A549 (cell line): ENCODE data around the gene SOX11. TPM values are rescaled to one million over a fixed set of nuclear protein-coding genes. Genes with fewer than 3 reads are reported as not detected.

Experiments
- ATAC-seq, 2 experiments: fragments of 200-7000 bp in 1 of 2; fragments of >200 bp in 1 of 2; cut with Nextera tagmentation in 1 of 2; cut with Tn5 transposase in 1 of 2; 3 replicates each; pipeline versions ENCODE4 v1.8.0 to v1.9.1; 2018 to 2020; ENCODE audit warnings: mild to moderate bottlenecking in 1 of 2, moderate library complexity in 1 of 2
- CTCF ChIA-PET: fragments of 300-600 bp; sonication (Branson Sonifier 250); formaldehyde crosslinking; extraction: SDS; loops from one replicate; lab custom pipeline; 2021; ENCODE audit warnings: antibody characterized with exemption, inconsistent platforms; lab: Yijun Ruan, JAX
- POLR2A ChIA-PET: fragments of 350-600 bp; formaldehyde crosslinking; extraction: SDS; loops from one replicate; lab custom pipeline; 2021; ENCODE audit warnings: antibody characterized with exemption, inconsistent platforms; lab: Yijun Ruan, JAX
- DNase-seq, 2 experiments: peaks; one replicate each; pipeline versions ENCODE4 v3.0.0 to v3.0.0-alpha.2; 2011 to 2016; ENCODE audit warnings: low read depth in 1 of 2, low spot score in 1 of 2
- FAIRE-seq: peaks from 2 replicates; lab custom pipeline; 2011; peaks lifted over from hg19 to GRCh38; lab: Jason Lieb, UNC
- H3K27ac ChIP-seq, 2 experiments: fragments of >200 bp; sonication (Bioruptor Twin); formaldehyde crosslinking; 3 replicates each; pipeline ENCODE4 v1.5.1; 2016 to 2017
- H3K4me1 ChIP-seq: fragments of >200 bp; sonication (Bioruptor Twin); formaldehyde crosslinking; 3 replicates; pipeline ENCODE4 v1.6.1; 2016
- H3K4me2 ChIP-seq: fragments of >200 bp; sonication (Bioruptor Twin); formaldehyde crosslinking; 3 replicates; pipeline ENCODE4 v1.6.1; 2016
- H3K4me3 ChIP-seq: fragments of >200 bp; sonication (Bioruptor Twin); formaldehyde crosslinking; 3 replicates; pipeline ENCODE4 v1.5.1; 2016
- H3K9me3 ChIP-seq: fragments of >200 bp; sonication (Bioruptor Twin); formaldehyde crosslinking; 3 replicates; pipeline ENCODE4 v1.6.1; 2016
- BCL3 ChIP-seq: fragments of >200 bp; sonication (Bioruptor Twin); formaldehyde crosslinking; IDR thresholded peaks from 3 replicates; pipeline ENCODE4 v1.6.1; 2016
- CBX2 ChIP-seq: fragments of 200-600 bp; sonication (generic); IDR thresholded peaks from 2 replicates; pipeline ENCODE4 v1.6.1; 2016; ENCODE audit warnings: low read depth, mild to moderate bottlenecking, borderline replicate concordance
- CTCF ChIP-seq: fragments of >200 bp; sonication (Bioruptor Twin); formaldehyde crosslinking; IDR thresholded peaks from 3 replicates; pipeline ENCODE4 v1.5.1; 2016
- E2F6 ChIP-seq: IDR thresholded peaks from 2 replicates; pipeline ENCODE4 v1.6.1; 2012; ENCODE audit warnings: low read depth, borderline replicate concordance
- EHF ChIP-seq: fragments of 250-450 bp; sonication (Bioruptor Pico); IDR thresholded peaks from 2 replicates; pipeline ENCODE4 v1.5.0; 2020; ENCODE audit warnings: mild to moderate bottlenecking
- FOXS1 ChIP-seq: fragments of 250-450 bp; sonication (Bioruptor Pico); IDR thresholded peaks from 2 replicates; pipeline ENCODE4 v1.5.0; 2020; ENCODE audit warnings: mild to moderate bottlenecking, moderate library complexity
- HOXA7 ChIP-seq: fragments of 250-450 bp; sonication (Bioruptor Pico); IDR thresholded peaks from 2 replicates; pipeline ENCODE4 v1.5.0; 2020; ENCODE audit warnings: mild to moderate bottlenecking, moderate library complexity
- JUN ChIP-seq, 2 experiments: fragments of >200 bp; sonication (Bioruptor Twin); formaldehyde crosslinking; IDR thresholded peaks; 2 replicates in 1 of 2; 3 replicates in 1 of 2; pipeline ENCODE4 v1.6.1; 2016 to 2017
- JUNB ChIP-seq: fragments of >200 bp; sonication (Bioruptor Twin); formaldehyde crosslinking; IDR thresholded peaks from 2 replicates; pipeline ENCODE4 v1.6.1; 2016
- KDM5A ChIP-seq: fragments of 200-600 bp; sonication (generic); IDR thresholded peaks from 2 replicates; pipeline ENCODE4 v1.6.1; 2016; ENCODE audit warnings: antibody characterized with exemption, mild to moderate bottlenecking
- MYC ChIP-seq: IDR thresholded peaks from 2 replicates; pipeline ENCODE4 v1.6.1; 2012; ENCODE audit warnings: mild to moderate bottlenecking, inconsistent platforms, low read length, improper control_type of control experiment, borderline replicate concordance
- POLR2A ChIP-seq: IDR thresholded peaks from 2 replicates; pipeline ENCODE4 v1.6.1; 2012; ENCODE audit warnings: mild to moderate bottlenecking, low read length
- POLR2AphosphoS2 ChIP-seq: conservative IDR thresholded peaks from 2 replicates; pipeline ENCODE4 v1.6.1; 2012; ENCODE audit warnings: low read length, improper control_type of control experiment, inconsistent platforms
- REST ChIP-seq: fragments of 200-600 bp; sonication (generic); IDR thresholded peaks from 2 replicates; pipeline ENCODE4 v1.6.1; 2016; ENCODE audit warnings: antibody characterized with exemption, mild to moderate bottlenecking, moderate library complexity
- SMC3 ChIP-seq: fragments of >200 bp; sonication (Bioruptor Twin); formaldehyde crosslinking; IDR thresholded peaks from 3 replicates; pipeline ENCODE4 v1.6.1; 2018; ENCODE audit warnings: inconsistent platforms
- TFCP2L1 ChIP-seq: fragments of 250-450 bp; sonication (Bioruptor Pico); IDR thresholded peaks from 2 replicates; pipeline ENCODE4 v1.5.0; 2021; ENCODE audit warnings: mild to moderate bottlenecking
- TP53 ChIP-seq: fragments of 250-450 bp; sonication (Bioruptor Pico); IDR thresholded peaks from 2 replicates; pipeline ENCODE4 v1.5.0; 2021; ENCODE audit warnings: mild to moderate bottlenecking, moderate library complexity
- ZC3H11A ChIP-seq: fragments of 450-650 bp; IDR thresholded peaks from 2 replicates; pipeline ENCODE4 v1.6.1; 2014; ENCODE audit warnings: antibody characterized with exemption, mild to moderate bottlenecking
- ZSCAN20 ChIP-seq: fragments of 250-450 bp; sonication (Bioruptor Pico); IDR thresholded peaks from 2 replicates; pipeline ENCODE4 v1.8.0; 2022; ENCODE audit warnings: mild to moderate bottlenecking, moderate library complexity
- WGBS: methylation state at CpG from one replicate; pipeline ENCODE4 v1.1.6; 2017; ENCODE audit errors: missing lambda C conversion rate; 5-methylcytosine and 5-hydroxymethylcytosine counted together
- polyA plus RNA-seq, 4 experiments: library from polyadenylated mRNA; depleted of rRNA in 3 of 4; stranded (reverse); fragments of >200 nt; fragmentation: RNase III in 1 of 4; extraction: RNeasy Plus Mini Kit Qiagen cat#74134 plus additional on column Dnase treatment in 1 of 4; gene quantifications; 2 replicates in 3 of 4; 3 replicates in 1 of 4; pipeline ENCODE4 v1.2.3, GENCODE V29; 2011 to 2017
- TF ChIP-seq, protein P1 (sequence below): fragments of 450-650 bp; IDR thresholded peaks from 2 replicates; pipeline ENCODE4 v1.6.1; 2014; ENCODE audit warnings: antibody characterized with exemption

Gene SOX11
- polyA plus RNA-seq, 2 of the 4 experiments (the other 2 are of a cell fraction): not detected

DNA sequence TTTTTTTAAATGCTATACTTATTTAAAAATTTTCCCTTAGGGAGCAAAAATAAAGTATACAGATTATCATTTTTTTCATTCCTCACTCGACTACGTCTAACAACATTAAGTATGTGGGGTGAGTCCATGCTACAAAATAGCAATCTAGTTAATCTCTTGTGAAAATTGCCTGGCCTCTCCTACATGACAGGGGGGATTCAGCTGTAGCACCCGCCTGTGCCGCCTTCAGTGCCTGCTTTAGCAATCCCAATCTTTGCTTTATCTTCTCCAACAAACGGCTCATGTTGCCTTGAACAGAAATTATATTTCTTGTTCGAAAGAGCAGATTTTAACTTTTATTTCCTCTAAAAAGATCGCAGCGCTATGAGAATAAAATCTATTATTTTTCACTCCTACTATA lies 2.4 kb upstream of the SOX11 start (continued):
- TF ChIP-seq REST (no peak), ZC3H11A (no peak), POLR2A (no peak), ZSCAN20 (CRISPR knock-in tag) (no peak), TP53 (CRISPR knock-in tag) (no peak), FOXS1 (CRISPR knock-in tag) (no peak)
- TF ChIP-seq, all 56 proteins: peak for 0

- Histone ChIP-seq H3K27ac (no peak overlapping the region), H3K9me3 (no peaks in the 10 kb centered on the region; the same call in 2 of the 3 replicates), H3K4me2 (no peak overlapping the region), H3K4me3 (no peak overlapping the region), H3K4me1 (no peaks in the 10 kb centered on the region)
- FAIRE-seq (no peak), ATAC-seq (no peak), DNase-seq (no peak)
- ChIA-PET POLR2A (no interaction called here), CTCF (no interaction called here)
- WGBS: 51% methylated on average over 8 of the region's 8 CpGs
- TF ChIP-seq TFCP2L1 (CRISPR knock-in tag) (no peak), MYC (no peak), BCL3 (no peak), CTCF (no peak), CBX2 (no peak), E2F6 (no peak), HOXA7 (CRISPR knock-in tag) (no peak), JUN (IDR thresholded peaks at IDR 0.05) (no peak), JUNB (no peak), SMC3 (no peak), TP53 (CRISPR knock-in tag) (no peak), KDM5A (no peak), POLR2AphosphoS2 (no peak), EHF (CRISPR knock-in tag) (no peak)
- TF ChIP-seq, protein P1, sequence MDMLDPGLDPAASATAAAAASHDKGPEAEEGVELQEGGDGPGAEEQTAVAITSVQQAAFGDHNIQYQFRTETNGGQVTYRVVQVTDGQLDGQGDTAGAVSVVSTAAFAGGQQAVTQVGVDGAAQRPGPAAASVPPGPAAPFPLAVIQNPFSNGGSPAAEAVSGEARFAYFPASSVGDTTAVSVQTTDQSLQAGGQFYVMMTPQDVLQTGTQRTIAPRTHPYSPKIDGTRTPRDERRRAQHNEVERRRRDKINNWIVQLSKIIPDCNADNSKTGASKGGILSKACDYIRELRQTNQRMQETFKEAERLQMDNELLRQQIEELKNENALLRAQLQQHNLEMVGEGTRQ: no peak
Measured at GRCh38 chr2:5690286-5690685, 1.9 kb upstream of the SOX11 start.
